Measurements from ENCODE around the gene LHX8. TPM values are rescaled to one million over a fixed set of nuclear protein-coding genes. Genes with fewer than 3 reads are reported as not detected.

LHX8 gene
- total RNA-seq, 1 experiment from 2014 or later, result 0.37 TPM

DNA sequence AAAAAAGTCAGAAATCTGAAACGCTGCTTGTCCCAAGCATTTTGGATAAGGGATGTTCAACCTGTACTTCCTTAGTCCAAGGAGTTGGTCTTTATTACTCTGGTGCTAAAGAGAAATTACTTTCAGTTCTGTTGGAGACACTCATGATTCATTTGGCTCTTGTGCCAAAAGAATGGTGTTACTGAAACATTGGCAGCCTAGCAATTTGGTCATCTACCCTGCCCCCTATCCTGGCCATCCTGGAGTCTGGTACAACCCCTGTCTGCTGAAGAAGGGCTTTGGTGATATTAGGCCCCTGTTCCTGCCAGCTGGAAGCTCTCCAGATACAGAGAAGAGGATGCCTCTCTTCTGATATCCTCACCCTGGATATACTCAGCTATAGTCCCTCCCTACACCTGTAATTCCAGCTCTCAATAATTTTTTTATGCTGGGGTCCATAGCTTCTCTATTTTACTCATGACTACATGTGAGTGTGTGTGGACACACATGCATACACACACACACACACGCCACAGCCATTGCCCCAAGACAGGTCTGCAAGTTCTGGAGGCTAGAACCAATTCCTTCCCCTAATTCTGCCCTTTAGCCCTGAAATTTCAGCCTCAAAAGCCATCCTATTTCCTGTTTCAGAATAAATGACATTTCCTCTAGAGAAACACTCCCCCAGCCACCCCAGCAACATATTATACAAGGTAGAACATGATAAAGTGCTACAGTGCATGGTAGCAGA lies 40.0 kb downstream of the LHX8 start:
- CTCF ChIA-PET, result no interaction called here
- ATAC-seq (no peak), DNase-seq (ENCODE audit: low spot score) (no peak)
- 0 out of 2 replicates have a peak, but pooled peaks cover 3% of the 10 kb centered on the region for H3K4me1 Mint-ChIP-seq
- no peak overlapping the region for H3K4me3 Mint-ChIP-seq
- POLR2A ChIA-PET, result no interaction called here
- H3K27me3 Mint-ChIP-seq (ENCODE audit: low read depth), result no peaks in the 10 kb centered on the region
- no peaks in the 10 kb centered on the region for H3K36me3 Mint-ChIP-seq
- no peak overlapping the region for H3K27ac Mint-ChIP-seq
- H3K9me3 Mint-ChIP-seq, result peaks cover 12% of the 10 kb centered on the region
- TF ChIP-seq, protein P1, sequence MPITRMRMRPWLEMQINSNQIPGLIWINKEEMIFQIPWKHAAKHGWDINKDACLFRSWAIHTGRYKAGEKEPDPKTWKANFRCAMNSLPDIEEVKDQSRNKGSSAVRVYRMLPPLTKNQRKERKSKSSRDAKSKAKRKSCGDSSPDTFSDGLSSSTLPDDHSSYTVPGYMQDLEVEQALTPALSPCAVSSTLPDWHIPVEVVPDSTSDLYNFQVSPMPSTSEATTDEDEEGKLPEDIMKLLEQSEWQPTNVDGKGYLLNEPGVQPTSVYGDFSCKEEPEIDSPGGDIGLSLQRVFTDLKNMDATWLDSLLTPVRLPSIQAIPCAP (CRISPR knock-in tag; IDR thresholded peaks at IDR 0.05), result no peak
- TF ChIP-seq MYBL2 (CRISPR knock-in tag; IDR thresholded peaks at IDR 0.05) (no peak), CREM (CRISPR knock-in tag; IDR thresholded peaks at IDR 0.05) (no peak), CBFB (CRISPR knock-in tag; IDR thresholded peaks at IDR 0.05; ENCODE audit: low read depth) (no peak), EMX1 (CRISPR knock-in tag; IDR thresholded peaks at IDR 0.05) (no peak), NFATC4 (CRISPR knock-in tag; IDR thresholded peaks at IDR 0.05) (no peak), MXD4 (CRISPR knock-in tag; IDR thresholded peaks at IDR 0.05; ENCODE audit: borderline replicate concordance) (no peak)
- TF ChIP-seq, protein P2, sequence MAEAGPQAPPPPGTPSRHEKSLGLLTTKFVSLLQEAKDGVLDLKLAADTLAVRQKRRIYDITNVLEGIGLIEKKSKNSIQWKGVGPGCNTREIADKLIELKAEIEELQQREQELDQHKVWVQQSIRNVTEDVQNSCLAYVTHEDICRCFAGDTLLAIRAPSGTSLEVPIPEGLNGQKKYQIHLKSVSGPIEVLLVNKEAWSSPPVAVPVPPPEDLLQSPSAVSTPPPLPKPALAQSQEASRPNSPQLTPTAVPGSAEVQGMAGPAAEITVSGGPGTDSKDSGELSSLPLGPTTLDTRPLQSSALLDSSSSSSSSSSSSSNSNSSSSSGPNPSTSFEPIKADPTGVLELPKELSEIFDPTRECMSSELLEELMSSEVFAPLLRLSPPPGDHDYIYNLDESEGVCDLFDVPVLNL (CRISPR knock-in tag; IDR thresholded peaks at IDR 0.05; ENCODE audit: borderline replicate concordance, low read depth), result no peak
- TF ChIP-seq, protein P3, sequence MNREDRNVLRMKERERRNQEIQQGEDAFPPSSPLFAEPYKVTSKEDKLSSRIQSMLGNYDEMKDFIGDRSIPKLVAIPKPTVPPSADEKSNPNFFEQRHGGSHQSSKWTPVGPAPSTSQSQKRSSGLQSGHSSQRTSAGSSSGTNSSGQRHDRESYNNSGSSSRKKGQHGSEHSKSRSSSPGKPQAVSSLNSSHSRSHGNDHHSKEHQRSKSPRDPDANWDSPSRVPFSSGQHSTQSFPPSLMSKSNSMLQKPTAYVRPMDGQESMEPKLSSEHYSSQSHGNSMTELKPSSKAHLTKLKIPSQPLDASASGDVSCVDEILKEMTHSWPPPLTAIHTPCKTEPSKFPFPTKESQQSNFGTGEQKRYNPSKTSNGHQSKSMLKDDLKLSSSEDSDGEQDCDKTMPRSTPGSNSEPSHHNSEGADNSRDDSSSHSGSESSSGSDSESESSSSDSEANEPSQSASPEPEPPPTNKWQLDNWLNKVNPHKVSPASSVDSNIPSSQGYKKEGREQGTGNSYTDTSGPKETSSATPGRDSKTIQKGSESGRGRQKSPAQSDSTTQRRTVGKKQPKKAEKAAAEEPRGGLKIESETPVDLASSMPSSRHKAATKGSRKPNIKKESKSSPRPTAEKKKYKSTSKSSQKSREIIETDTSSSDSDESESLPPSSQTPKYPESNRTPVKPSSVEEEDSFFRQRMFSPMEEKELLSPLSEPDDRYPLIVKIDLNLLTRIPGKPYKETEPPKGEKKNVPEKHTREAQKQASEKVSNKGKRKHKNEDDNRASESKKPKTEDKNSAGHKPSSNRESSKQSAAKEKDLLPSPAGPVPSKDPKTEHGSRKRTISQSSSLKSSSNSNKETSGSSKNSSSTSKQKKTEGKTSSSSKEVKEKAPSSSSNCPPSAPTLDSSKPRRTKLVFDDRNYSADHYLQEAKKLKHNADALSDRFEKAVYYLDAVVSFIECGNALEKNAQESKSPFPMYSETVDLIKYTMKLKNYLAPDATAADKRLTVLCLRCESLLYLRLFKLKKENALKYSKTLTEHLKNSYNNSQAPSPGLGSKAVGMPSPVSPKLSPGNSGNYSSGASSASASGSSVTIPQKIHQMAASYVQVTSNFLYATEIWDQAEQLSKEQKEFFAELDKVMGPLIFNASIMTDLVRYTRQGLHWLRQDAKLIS (CRISPR knock-in tag; IDR thresholded peaks at IDR 0.05; ENCODE audit: borderline replicate concordance), result no peak
- TF ChIP-seq, protein P4, sequence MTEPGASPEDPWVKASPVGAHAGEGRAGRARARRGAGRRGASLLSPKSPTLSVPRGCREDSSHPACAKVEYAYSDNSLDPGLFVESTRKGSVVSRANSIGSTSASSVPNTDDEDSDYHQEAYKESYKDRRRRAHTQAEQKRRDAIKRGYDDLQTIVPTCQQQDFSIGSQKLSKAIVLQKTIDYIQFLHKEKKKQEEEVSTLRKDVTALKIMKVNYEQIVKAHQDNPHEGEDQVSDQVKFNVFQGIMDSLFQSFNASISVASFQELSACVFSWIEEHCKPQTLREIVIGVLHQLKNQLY (CRISPR knock-in tag; IDR thresholded peaks at IDR 0.05), result no peak
- TF ChIP-seq, protein P5, sequence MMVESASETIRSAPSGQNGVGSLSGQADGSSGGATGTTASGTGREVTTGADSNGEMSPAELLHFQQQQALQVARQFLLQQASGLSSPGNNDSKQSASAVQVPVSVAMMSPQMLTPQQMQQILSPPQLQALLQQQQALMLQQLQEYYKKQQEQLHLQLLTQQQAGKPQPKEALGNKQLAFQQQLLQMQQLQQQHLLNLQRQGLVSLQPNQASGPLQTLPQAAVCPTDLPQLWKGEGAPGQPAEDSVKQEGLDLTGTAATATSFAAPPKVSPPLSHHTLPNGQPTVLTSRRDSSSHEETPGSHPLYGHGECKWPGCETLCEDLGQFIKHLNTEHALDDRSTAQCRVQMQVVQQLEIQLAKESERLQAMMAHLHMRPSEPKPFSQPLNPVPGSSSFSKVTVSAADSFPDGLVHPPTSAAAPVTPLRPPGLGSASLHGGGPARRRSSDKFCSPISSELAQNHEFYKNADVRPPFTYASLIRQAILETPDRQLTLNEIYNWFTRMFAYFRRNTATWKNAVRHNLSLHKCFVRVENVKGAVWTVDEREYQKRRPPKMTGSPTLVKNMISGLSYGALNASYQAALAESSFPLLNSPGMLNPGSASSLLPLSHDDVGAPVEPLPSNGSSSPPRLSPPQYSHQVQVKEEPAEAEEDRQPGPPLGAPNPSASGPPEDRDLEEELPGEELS (CRISPR knock-in tag; IDR thresholded peaks at IDR 0.05), result no peak
- TF ChIP-seq, protein P6, sequence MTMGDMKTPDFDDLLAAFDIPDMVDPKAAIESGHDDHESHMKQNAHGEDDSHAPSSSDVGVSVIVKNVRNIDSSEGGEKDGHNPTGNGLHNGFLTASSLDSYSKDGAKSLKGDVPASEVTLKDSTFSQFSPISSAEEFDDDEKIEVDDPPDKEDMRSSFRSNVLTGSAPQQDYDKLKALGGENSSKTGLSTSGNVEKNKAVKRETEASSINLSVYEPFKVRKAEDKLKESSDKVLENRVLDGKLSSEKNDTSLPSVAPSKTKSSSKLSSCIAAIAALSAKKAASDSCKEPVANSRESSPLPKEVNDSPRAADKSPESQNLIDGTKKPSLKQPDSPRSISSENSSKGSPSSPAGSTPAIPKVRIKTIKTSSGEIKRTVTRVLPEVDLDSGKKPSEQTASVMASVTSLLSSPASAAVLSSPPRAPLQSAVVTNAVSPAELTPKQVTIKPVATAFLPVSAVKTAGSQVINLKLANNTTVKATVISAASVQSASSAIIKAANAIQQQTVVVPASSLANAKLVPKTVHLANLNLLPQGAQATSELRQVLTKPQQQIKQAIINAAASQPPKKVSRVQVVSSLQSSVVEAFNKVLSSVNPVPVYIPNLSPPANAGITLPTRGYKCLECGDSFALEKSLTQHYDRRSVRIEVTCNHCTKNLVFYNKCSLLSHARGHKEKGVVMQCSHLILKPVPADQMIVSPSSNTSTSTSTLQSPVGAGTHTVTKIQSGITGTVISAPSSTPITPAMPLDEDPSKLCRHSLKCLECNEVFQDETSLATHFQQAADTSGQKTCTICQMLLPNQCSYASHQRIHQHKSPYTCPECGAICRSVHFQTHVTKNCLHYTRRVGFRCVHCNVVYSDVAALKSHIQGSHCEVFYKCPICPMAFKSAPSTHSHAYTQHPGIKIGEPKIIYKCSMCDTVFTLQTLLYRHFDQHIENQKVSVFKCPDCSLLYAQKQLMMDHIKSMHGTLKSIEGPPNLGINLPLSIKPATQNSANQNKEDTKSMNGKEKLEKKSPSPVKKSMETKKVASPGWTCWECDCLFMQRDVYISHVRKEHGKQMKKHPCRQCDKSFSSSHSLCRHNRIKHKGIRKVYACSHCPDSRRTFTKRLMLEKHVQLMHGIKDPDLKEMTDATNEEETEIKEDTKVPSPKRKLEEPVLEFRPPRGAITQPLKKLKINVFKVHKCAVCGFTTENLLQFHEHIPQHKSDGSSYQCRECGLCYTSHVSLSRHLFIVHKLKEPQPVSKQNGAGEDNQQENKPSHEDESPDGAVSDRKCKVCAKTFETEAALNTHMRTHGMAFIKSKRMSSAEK (CRISPR knock-in tag; IDR thresholded peaks at IDR 0.05; ENCODE audit: borderline replicate concordance), result no peak
- TF ChIP-seq, protein P7, sequence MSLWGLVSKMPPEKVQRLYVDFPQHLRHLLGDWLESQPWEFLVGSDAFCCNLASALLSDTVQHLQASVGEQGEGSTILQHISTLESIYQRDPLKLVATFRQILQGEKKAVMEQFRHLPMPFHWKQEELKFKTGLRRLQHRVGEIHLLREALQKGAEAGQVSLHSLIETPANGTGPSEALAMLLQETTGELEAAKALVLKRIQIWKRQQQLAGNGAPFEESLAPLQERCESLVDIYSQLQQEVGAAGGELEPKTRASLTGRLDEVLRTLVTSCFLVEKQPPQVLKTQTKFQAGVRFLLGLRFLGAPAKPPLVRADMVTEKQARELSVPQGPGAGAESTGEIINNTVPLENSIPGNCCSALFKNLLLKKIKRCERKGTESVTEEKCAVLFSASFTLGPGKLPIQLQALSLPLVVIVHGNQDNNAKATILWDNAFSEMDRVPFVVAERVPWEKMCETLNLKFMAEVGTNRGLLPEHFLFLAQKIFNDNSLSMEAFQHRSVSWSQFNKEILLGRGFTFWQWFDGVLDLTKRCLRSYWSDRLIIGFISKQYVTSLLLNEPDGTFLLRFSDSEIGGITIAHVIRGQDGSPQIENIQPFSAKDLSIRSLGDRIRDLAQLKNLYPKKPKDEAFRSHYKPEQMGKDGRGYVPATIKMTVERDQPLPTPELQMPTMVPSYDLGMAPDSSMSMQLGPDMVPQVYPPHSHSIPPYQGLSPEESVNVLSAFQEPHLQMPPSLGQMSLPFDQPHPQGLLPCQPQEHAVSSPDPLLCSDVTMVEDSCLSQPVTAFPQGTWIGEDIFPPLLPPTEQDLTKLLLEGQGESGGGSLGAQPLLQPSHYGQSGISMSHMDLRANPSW (CRISPR knock-in tag; conservative IDR thresholded peaks at IDR 0.05; ENCODE audit: low read depth), result no peak
- TF ChIP-seq, protein P8, sequence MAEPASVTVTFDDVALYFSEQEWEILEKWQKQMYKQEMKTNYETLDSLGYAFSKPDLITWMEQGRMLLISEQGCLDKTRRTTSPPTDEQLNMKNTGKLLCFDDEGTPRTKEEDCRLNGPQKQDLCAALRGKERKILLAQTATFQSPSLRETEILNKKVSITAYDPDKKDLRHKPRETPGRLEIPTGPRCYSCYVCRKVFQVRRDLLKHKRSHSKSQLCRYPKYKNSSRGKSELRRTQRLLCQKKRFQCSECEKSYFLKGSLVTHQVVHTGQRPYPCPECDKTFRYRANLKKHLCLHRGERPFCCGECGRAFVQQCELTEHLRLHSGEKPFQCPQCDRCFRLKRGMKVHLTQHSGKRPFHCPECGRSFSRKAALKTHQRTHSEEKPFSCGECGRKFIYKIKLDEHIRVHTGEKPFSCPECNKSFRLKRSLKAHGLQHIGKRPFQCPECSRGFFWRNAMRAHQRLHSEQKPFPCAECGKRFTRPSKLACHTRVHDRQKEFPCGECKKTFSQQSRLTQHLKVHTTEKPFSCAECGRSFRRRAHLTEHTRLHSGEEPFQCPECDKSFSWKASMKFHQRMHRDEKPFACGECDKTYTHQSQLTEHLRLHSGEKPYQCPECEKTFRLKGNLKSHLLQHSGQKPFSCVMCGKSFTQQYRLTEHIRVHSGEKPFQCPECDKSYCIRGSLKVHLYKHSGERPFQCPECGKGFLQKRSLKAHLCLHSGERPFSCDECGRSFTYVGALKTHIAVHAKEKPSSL (CRISPR knock-in tag; conservative IDR thresholded peaks at IDR 0.05), result no peak
- TF ChIP-seq, protein P9, sequence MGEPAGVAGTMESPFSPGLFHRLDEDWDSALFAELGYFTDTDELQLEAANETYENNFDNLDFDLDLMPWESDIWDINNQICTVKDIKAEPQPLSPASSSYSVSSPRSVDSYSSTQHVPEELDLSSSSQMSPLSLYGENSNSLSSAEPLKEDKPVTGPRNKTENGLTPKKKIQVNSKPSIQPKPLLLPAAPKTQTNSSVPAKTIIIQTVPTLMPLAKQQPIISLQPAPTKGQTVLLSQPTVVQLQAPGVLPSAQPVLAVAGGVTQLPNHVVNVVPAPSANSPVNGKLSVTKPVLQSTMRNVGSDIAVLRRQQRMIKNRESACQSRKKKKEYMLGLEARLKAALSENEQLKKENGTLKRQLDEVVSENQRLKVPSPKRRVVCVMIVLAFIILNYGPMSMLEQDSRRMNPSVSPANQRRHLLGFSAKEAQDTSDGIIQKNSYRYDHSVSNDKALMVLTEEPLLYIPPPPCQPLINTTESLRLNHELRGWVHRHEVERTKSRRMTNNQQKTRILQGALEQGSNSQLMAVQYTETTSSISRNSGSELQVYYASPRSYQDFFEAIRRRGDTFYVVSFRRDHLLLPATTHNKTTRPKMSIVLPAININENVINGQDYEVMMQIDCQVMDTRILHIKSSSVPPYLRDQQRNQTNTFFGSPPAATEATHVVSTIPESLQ (CRISPR knock-in tag; IDR thresholded peaks at IDR 0.05), result no peak

Measured in WTC11 (cell line).